GM12891 (cell line): ENCODE data around the gene PKNOX2.

Experiments
- DNase-seq: peaks from one replicate; pipeline ENCODE4 v3.0.0; 2011; ENCODE audit warnings: low spot score; ENCODE audit not compliant: insufficient read length
- FAIRE-seq: peaks from 2 replicates; lab custom pipeline; 2011; peaks lifted over from hg19 to GRCh38; lab: Jason Lieb, UNC
- PAX5 ChIP-seq: IDR thresholded peaks from 2 replicates; pipeline ENCODE4 v1.6.1; 2011; ENCODE audit warnings: low read length, moderate library complexity, mild to moderate bottlenecking; ENCODE audit not compliant: insufficient read depth, severe bottlenecking
- POLR2A ChIP-seq: IDR thresholded peaks from 2 replicates; pipeline ENCODE4 v1.6.1; 2011; ENCODE audit warnings: low read depth, low read length, control low read depth
- POLR2AphosphoS5 ChIP-seq: IDR thresholded peaks from 2 replicates; pipeline ENCODE4 v1.6.1; 2011; ENCODE audit warnings: low read depth, low read length, control low read depth
- POU2F2 ChIP-seq: IDR thresholded peaks from 2 replicates; pipeline ENCODE4 v1.6.1; 2011; ENCODE audit warnings: low read depth, mild to moderate bottlenecking, control low read depth, low read length, moderate library complexity
- SPI1 ChIP-seq: IDR thresholded peaks from 2 replicates; pipeline ENCODE4 v1.6.1; 2011; ENCODE audit warnings: low read depth, low read length, control low read depth
- TAF1 ChIP-seq: IDR thresholded peaks from 2 replicates; pipeline ENCODE4 v1.6.1; 2011; ENCODE audit warnings: low read depth, low read length, control low read depth

Gene PKNOX2

GRCh38 chr11:125451400-125452124 lies 287.0 kb downstream of the PKNOX2 start:
- TF ChIP-seq PAX5 = no peak
- no peak for TF ChIP-seq POLR2AphosphoS5
- no peak for TF ChIP-seq SPI1
- no peak for TF ChIP-seq POU2F2
- TF ChIP-seq POLR2A = no peak
- no peak for TF ChIP-seq TAF1
- DNase-seq (no peak), FAIRE-seq (peak; percentile 71)

GRCh38 chr11:125452125-125452470 lies 287.5 kb downstream of the PKNOX2 start:
- DNase-seq (no peak), FAIRE-seq (no peak)
- TF ChIP-seq PAX5 (no peak), SPI1 (no peak), TAF1 (no peak), POLR2AphosphoS5 (no peak), POLR2A (no peak), POU2F2 (no peak)

GRCh38 chr11:125454047-125454446 lies 289.5 kb downstream of the PKNOX2 start:
- FAIRE-seq = no peak
- TF ChIP-seq POU2F2 (no peak), SPI1 (no peak), PAX5 (no peak), POLR2AphosphoS5 (no peak), TAF1 (no peak), POLR2A (no peak)
- DNase-seq = no peak

- DNase-seq = no peak
- TF ChIP-seq PAX5 (no peak), POLR2AphosphoS5 (no peak), SPI1 (no peak), POU2F2 (no peak), POLR2A (no peak), TAF1 (no peak)
- no peak for FAIRE-seq
These were observed 291.3 kb downstream of the PKNOX2 start for GRCh38 chr11:125455851-125456250.

- TF ChIP-seq TAF1 = no peak
- no peak for TF ChIP-seq POU2F2
- TF ChIP-seq PAX5 = no peak
- TF ChIP-seq SPI1 = no peak
- TF ChIP-seq POLR2A = no peak
- no peak for DNase-seq
- FAIRE-seq = no peak
These were observed 293.3 kb downstream of the PKNOX2 start for GRCh38 chr11:125457814-125458343.

GRCh38 chr11:125460275-125460674 lies 295.7 kb downstream of the PKNOX2 start:
- TF ChIP-seq TAF1 = no peak
- no peak for TF ChIP-seq PAX5
- TF ChIP-seq POLR2AphosphoS5 = no peak
- TF ChIP-seq POU2F2 = no peak
- TF ChIP-seq SPI1 = no peak
- no peak for TF ChIP-seq POLR2A
- DNase-seq = no peak
- no peak for FAIRE-seq

- DNase-seq = no peak
- no peak for FAIRE-seq
- TF ChIP-seq PAX5 (no peak), SPI1 (no peak), POLR2AphosphoS5 (no peak), POLR2A (no peak), POU2F2 (no peak), TAF1 (no peak)
These were observed 299.2 kb downstream of the PKNOX2 start for GRCh38 chr11:125463590-125464269.

GRCh38 chr11:125464270-125464662 lies 299.7 kb downstream of the PKNOX2 start:
- FAIRE-seq (no peak), DNase-seq (no peak)
- no peak for TF ChIP-seq TAF1

GRCh38 chr11:125464666-125465065 lies 300.1 kb downstream of the PKNOX2 start:
- DNase-seq (no peak), FAIRE-seq (no peak)
- no peak for TF ChIP-seq POLR2AphosphoS5
- no peak for TF ChIP-seq SPI1
- TF ChIP-seq POLR2A = no peak
- TF ChIP-seq TAF1 = no peak
- no peak for TF ChIP-seq PAX5
- no peak for TF ChIP-seq POU2F2

- FAIRE-seq = no peak
- no peak for TF ChIP-seq POU2F2
- DNase-seq = no peak
These were observed 300.7 kb downstream of the PKNOX2 start for GRCh38 chr11:125465255-125465654.
